Bronchial epithelial cell (primary cell): Measurements from ENCODE around the gene CKB. TPM values are rescaled to one million over a fixed set of nuclear protein-coding genes. Genes with fewer than 3 reads are reported as not detected.

Experiments used
- DNase-seq: peaks from one replicate; pipeline ENCODE4 v3.0.0-alpha.2; 2010; ENCODE audit warnings: low read depth
- FAIRE-seq: peaks from 2 replicates; lab custom pipeline; 2011; peaks lifted over from hg19 to GRCh38; lab: Jason Lieb, UNC
- H3K27me3 ChIP-seq: 2 replicates; pipeline ENCODE4 v1.5.1; 2011; ENCODE audit warnings: low read length; ENCODE audit not compliant: control insufficient read depth, insufficient read depth
- H3K36me3 ChIP-seq: 2 replicates; pipeline ENCODE4 v1.5.1; 2011; ENCODE audit warnings: low read length; ENCODE audit not compliant: control insufficient read depth, insufficient read depth
- H3K4me3 ChIP-seq: 2 replicates; pipeline ENCODE4 v1.5.1; 2011; ENCODE audit warnings: mild to moderate bottlenecking, low read depth, low read length, control low read depth
- CTCF ChIP-seq: IDR thresholded peaks from 2 replicates; pipeline ENCODE4 v1.5.1; 2011; ENCODE audit warnings: mild to moderate bottlenecking, moderate library complexity, low read length, control low read depth, inconsistent platforms; ENCODE audit not compliant: insufficient read depth, severe bottlenecking
- total RNA-seq: library from RNA; depleted of rRNA; stranded (reverse); fragments of >200 nt; gene quantifications from 2 replicates; pipeline ENCODE4 v1.2.1, GENCODE V29; 2014

Gene CKB
- total RNA-seq, 1 donor from 2014 or later: 31.3 TPM

GRCh38 chr14:103476631-103477030 is 46.0 kb downstream of the CKB start:
- H3K4me3 ChIP-seq: no peak overlapping the region
- no peaks in the 10 kb centered on the region for H3K27me3 ChIP-seq
- TF ChIP-seq CTCF: no peak
- DNase-seq (no peak), FAIRE-seq (no peak)
- peaks cover 16% of the 10 kb centered on the region for H3K36me3 ChIP-seq

GRCh38 chr14:103476065-103476464 is 46.6 kb downstream of the CKB start:
- peaks cover 20% of the 10 kb centered on the region for H3K36me3 ChIP-seq
- DNase-seq: no peak
- no peaks in the 10 kb centered on the region for H3K27me3 ChIP-seq
- H3K4me3 ChIP-seq: no peak overlapping the region
- no peak for FAIRE-seq
- no peak for TF ChIP-seq CTCF

- DNase-seq (no peak), FAIRE-seq (no peak)
- TF ChIP-seq CTCF: no peak
- Histone ChIP-seq H3K4me3 (no peak overlapping the region), H3K36me3 (peaks cover 22% of the 10 kb centered on the region), H3K27me3 (no peaks in the 10 kb centered on the region)
These were observed 47.7 kb downstream of the CKB start for GRCh38 chr14:103474893-103475292.

- no peak for TF ChIP-seq CTCF
- FAIRE-seq: no peak
- peaks cover 25% of the 10 kb centered on the region for H3K36me3 ChIP-seq
- H3K4me3 ChIP-seq: no peak overlapping the region
- no peaks in the 10 kb centered on the region for H3K27me3 ChIP-seq
- DNase-seq: no peak
These were observed 49.7 kb downstream of the CKB start for GRCh38 chr14:103472939-103473338.

Other genes with a start within 250 kb of the CKB start
- 133 and 180 TPM in 2 replicates for gene EIF5, start 188.6 kb downstream of the CKB start, total RNA-seq
- gene MARK3, start 137.4 kb downstream of the CKB start, total RNA-seq: 77.9 and 98.7 TPM in 2 replicates
- gene TRMT61A, start 6.4 kb upstream of the CKB start, total RNA-seq: 8.7 and 13.7 TPM in 2 replicates
- gene BAG5, start 39.8 kb upstream of the CKB start, total RNA-seq: 41.5 and 42.9 TPM in 2 replicates
- 17.4 and 23.9 TPM in 2 replicates for gene COA8, start 40.1 kb upstream of the CKB start, total RNA-seq
- 249 and 283 TPM in 2 replicates for gene KLC1, start 106.4 kb upstream of the CKB start, total RNA-seq
- gene XRCC3, start 192.6 kb upstream of the CKB start, total RNA-seq: 4.9 and 6.1 TPM in 2 replicates
- gene ZFYVE21, start 193.0 kb upstream of the CKB start, total RNA-seq: 76.1 and 77.7 TPM in 2 replicates